ENCODE measurements around the gene SORBS2. TPM values are rescaled to one million over a fixed set of nuclear protein-coding genes. Genes with fewer than 3 reads are reported as not detected.

Gene SORBS2
- total and polyA plus RNA-seq, 4 donors = 11.2 to 70.4 (median 26.4) TPM

GRCh38 chr4:185693548-185694215 is 118.3 kb downstream of the SORBS2 start:
- ATAC-seq (ENCODE audit: insufficient read depth, low FRiP score) (no peak), DNase-seq (peak in 1 of 3 donors; percentile 9)
- Histone ChIP-seq H3K4me1 (ENCODE audit: control insufficient read depth in 5 of 5, insufficient read depth in 5 of 5, low read length in 5 of 5) (peaks cover 0 to 10% (median 0%) of the 10 kb centered on the region in 5 donors), H3K27me3 (ENCODE audit: control insufficient read depth in 3 of 3, insufficient read depth in 3 of 3, low read length in 2 of 3) (no peaks in the 10 kb centered on the region), H3K4me3 (no peak overlapping the region), H3K9ac (ENCODE audit: insufficient read depth in 1 of 2, low read length in 2 of 2) (no peak overlapping the region), H3K9me3 (ENCODE audit: control insufficient read depth in 4 of 4, insufficient read depth in 3 of 4, low read length in 3 of 4) (no peaks in the 10 kb centered on the region), H3K27ac (ENCODE audit: low read depth in 1 of 2, low read length in 1 of 2) (peak overlapping the region in 1 of 2 donors; percentile 78), H3K36me3 (ENCODE audit: control insufficient read depth in 4 of 4, insufficient read depth in 4 of 4, low read length in 4 of 4) (no peaks in the 10 kb centered on the region)
- WGBS, 2 donors = 66 to 75% methylated on average over 12 of the region's 12 CpGs
- TF ChIP-seq CTCF (IDR thresholded peaks at IDR 0.05; ENCODE audit: control extremely low read depth, extremely low read depth) = no peak

- no peak overlapping the region for H3K9ac ChIP-seq (ENCODE audit: insufficient read depth in 1 of 2, low read length in 2 of 2)
- DNase-seq (no peak), ATAC-seq (ENCODE audit: insufficient read depth, low FRiP score) (no peak)
- peak overlapping the region in 1 of 2 donors; percentile 12 for H3K27ac ChIP-seq (ENCODE audit: low read depth in 1 of 2, low read length in 1 of 2)
- no peaks in the 10 kb centered on the region for H3K27me3 ChIP-seq (ENCODE audit: control insufficient read depth in 3 of 3, insufficient read depth in 3 of 3, low read length in 2 of 3)
- H3K4me3 ChIP-seq = no peak overlapping the region
- H3K4me1 ChIP-seq (ENCODE audit: control insufficient read depth in 5 of 5, insufficient read depth in 5 of 5, low read length in 5 of 5) = peaks cover 0 to 4% (median 0%) of the 10 kb centered on the region in 5 donors
- TF ChIP-seq CTCF (IDR thresholded peaks at IDR 0.05; ENCODE audit: control extremely low read depth, extremely low read depth) = no peak
- no peaks in the 10 kb centered on the region for H3K36me3 ChIP-seq (ENCODE audit: control insufficient read depth in 4 of 4, insufficient read depth in 4 of 4, low read length in 4 of 4)
- no peaks in the 10 kb centered on the region for H3K9me3 ChIP-seq (ENCODE audit: control insufficient read depth in 4 of 4, insufficient read depth in 3 of 4, low read length in 3 of 4)
- WGBS, 2 donors = 96 to 100% methylated on average over 9 of the region's 9 CpGs
Measured at GRCh38 chr4:185689407-185689806, 122.6 kb downstream of the SORBS2 start.

- Histone ChIP-seq H3K27ac (ENCODE audit: low read depth in 1 of 2, low read length in 1 of 2) (peak overlapping the region in 1 of 2 donors; percentile 49), H3K9me3 (ENCODE audit: control insufficient read depth in 4 of 4, insufficient read depth in 3 of 4, low read length in 3 of 4) (no peaks in the 10 kb centered on the region)
- no peak for TF ChIP-seq CTCF (IDR thresholded peaks at IDR 0.05; ENCODE audit: control extremely low read depth, extremely low read depth)
Measured at GRCh38 chr4:185685804-185686203, 126.2 kb downstream of the SORBS2 start.

More at GRCh38 chr4:185685804-185686203, 126.2 kb downstream of the SORBS2 start:
- Histone ChIP-seq H3K9ac (ENCODE audit: insufficient read depth in 1 of 2, low read length in 2 of 2) (no peak overlapping the region), H3K36me3 (ENCODE audit: control insufficient read depth in 4 of 4, insufficient read depth in 4 of 4, low read length in 4 of 4) (no peaks in the 10 kb centered on the region), H3K4me3 (no peak overlapping the region), H3K27me3 (ENCODE audit: control insufficient read depth in 3 of 3, insufficient read depth in 3 of 3, low read length in 2 of 3) (no peaks in the 10 kb centered on the region), H3K4me1 (ENCODE audit: control insufficient read depth in 5 of 5, insufficient read depth in 5 of 5, low read length in 5 of 5) (peaks cover 0 to 5% (median under 1%) of the 10 kb centered on the region in 5 donors)
- ATAC-seq (ENCODE audit: insufficient read depth, low FRiP score) = no peak
- WGBS, 2 donors = 87 to 100% methylated on average over 1 of the region's 1 CpG
- no peak for DNase-seq
